WERI-Rb-1 (cell line): ENCODE data around the gene RBM44.
"Not testable (repeated sequence)": the region's sequence is repeated elsewhere in the genome, so short reads cannot be mapped to it uniquely, and the experiment has no call there.

Source experiments
- DNase-seq: peaks from one replicate; pipeline ENCODE4 v3.0.0-alpha.2; 2020
- H3K27ac ChIP-seq: fragments of 250-450 bp; sonication (Bioruptor Pico); 2 replicates; pipeline ENCODE4 v1.5.1; 2020; ENCODE audit warnings: mild to moderate bottlenecking, moderate library complexity
- H3K27me3 ChIP-seq: fragments of 250-450 bp; sonication (Bioruptor Pico); 2 replicates; pipeline ENCODE4 v1.5.1; 2021; ENCODE audit warnings: mild to moderate bottlenecking, low read depth, moderate library complexity; ENCODE audit not compliant: insufficient read depth, severe bottlenecking
- H3K36me3 ChIP-seq: fragments of 250-450 bp; sonication (Bioruptor Pico); 2 replicates; pipeline ENCODE4 v1.5.1; 2020; ENCODE audit warnings: mild to moderate bottlenecking, moderate library complexity
- H3K4me3 ChIP-seq: 2 replicates; pipeline ENCODE4 v1.5.1; 2011; ENCODE audit warnings: low read depth, mild to moderate bottlenecking, control low read depth, low read length
- H3K9me3 ChIP-seq: fragments of 250-450 bp; sonication (Bioruptor Pico); 2 replicates; pipeline ENCODE4 v1.5.1; 2021; ENCODE audit warnings: mild to moderate bottlenecking, moderate library complexity; ENCODE audit not compliant: severe bottlenecking
- CTCF ChIP-seq: IDR thresholded peaks from 2 replicates; pipeline ENCODE4 v1.5.1; 2011; ENCODE audit warnings: low read depth, mild to moderate bottlenecking, control low read depth, inconsistent platforms, low read length

RBM44 gene

GRCh38 chr2:237798236-237799059 lies at the start of gene RBM44:
Gene RBM44, plus strand, starts transcription at chr2:237798779. Its CDS starts 14,831 bp downstream, at chr2:237813610.
- Histone ChIP-seq H3K36me3 (no peaks in the 10 kb centered on the region), H3K4me3 (no peak within 1 kb of the TSS), H3K27ac (no peak within 1 kb of the TSS), H3K9me3 (peaks cover 8% of the 10 kb centered on the region), H3K27me3 (no peaks in the 10 kb centered on the region)
- TF ChIP-seq CTCF = no peak
- no peak for DNase-seq

GRCh38 chr2:237749002-237749401 lies 49.6 kb upstream of the RBM44 start:
- Histone ChIP-seq H3K27ac (no peak overlapping the region), H3K36me3 (no peaks in the 10 kb centered on the region; the same call in 1 of the 2 replicates), H3K9me3 (no peaks in the 10 kb centered on the region), H3K27me3 (no peaks in the 10 kb centered on the region), H3K4me3 (no peak overlapping the region)
- TF ChIP-seq CTCF = no peak
- DNase-seq = peak; percentile 25

GRCh38 chr2:237749961-237750360 lies 48.6 kb upstream of the RBM44 start:
- H3K9me3 ChIP-seq = no peaks in the 10 kb centered on the region
- no peak for TF ChIP-seq CTCF
- DNase-seq = no peak
- no peak overlapping the region for H3K4me3 ChIP-seq
- no peaks in the 10 kb centered on the region; the same call in 1 of the 2 replicates for H3K36me3 ChIP-seq
- no peaks in the 10 kb centered on the region for H3K27me3 ChIP-seq
- H3K27ac ChIP-seq = no peak overlapping the region

- H3K4me3 ChIP-seq, H3K27me3 ChIP-seq, H3K36me3 ChIP-seq, H3K9me3 ChIP-seq, H3K27ac ChIP-seq, DNase-seq: not testable (repeated sequence)
Measured at GRCh38 chr2:237750441-237750840, 48.1 kb upstream of the RBM44 start.

GRCh38 chr2:237752761-237753165 lies 45.8 kb upstream of the RBM44 start:
- Histone ChIP-seq H3K9me3 (no peaks in the 10 kb centered on the region), H3K4me3 (no peak overlapping the region), H3K27ac (no peak overlapping the region), H3K36me3 (peaks cover 5% of the 10 kb centered on the region; the same call in 1 of the 2 replicates), H3K27me3 (no peaks in the 10 kb centered on the region)
- DNase-seq = no peak
- no peak for TF ChIP-seq CTCF

- H3K27ac ChIP-seq = no peak overlapping the region
- H3K4me3 ChIP-seq = no peak overlapping the region
- DNase-seq = no peak
- TF ChIP-seq CTCF = no peak
- no peaks in the 10 kb centered on the region for H3K9me3 ChIP-seq
- H3K27me3 ChIP-seq = no peaks in the 10 kb centered on the region
- peaks cover 5% of the 10 kb centered on the region; the same call in 1 of the 2 replicates for H3K36me3 ChIP-seq
Measured at GRCh38 chr2:237754182-237754581, 44.4 kb upstream of the RBM44 start.
